SK-N-SH (cell line): Measurements from ENCODE around the gene PHKA1. TPM values are rescaled to one million over a fixed set of nuclear protein-coding genes. Genes with fewer than 3 reads are reported as not detected.

Source experiments
- CTCF ChIA-PET: fragments of 300-600, 350-600 bp; formaldehyde crosslinking; extraction: SDS; loops from one replicate; lab custom pipeline; 2021; lab: Yijun Ruan, JAX
- POLR2A ChIA-PET: fragments of 350-600 bp; sonication (Branson Sonifier 250); formaldehyde crosslinking; extraction: SDS; loops from one replicate; lab custom pipeline; 2020; ENCODE audit warnings: antibody characterized with exemption, inconsistent platforms; lab: Yijun Ruan, JAX
- DNase-seq: peaks from one replicate; pipeline ENCODE4 v3.0.0; 2012
- H2AFZ ChIP-seq: fragments of 200-600 bp; sonication (generic); 2 replicates; pipeline ENCODE4 v1.8.1; 2016; ENCODE audit warnings: antibody characterized with exemption, mild to moderate bottlenecking, low read depth
- H3F3A ChIP-seq: fragments of 200-600 bp; sonication (generic); replicated peaks from 2 replicates; pipeline ENCODE3; 2016; ENCODE audit warnings: antibody characterized with exemption, mild to moderate bottlenecking; ENCODE audit not compliant: insufficient read depth
- H3K27ac ChIP-seq, 2 experiments: fragments of 200-500 bp in 1 of 2; fragments of 200-600 bp in 1 of 2; sonication (Bioruptor generic) in 1 of 2; sonication (generic), shearing (Covaris generic) in 1 of 2; 2 replicates each; pipeline versions ENCODE4 v1.5.1 to v1.6.1; 2014 to 2016; ENCODE audit warnings: low read depth in 2 of 2, inconsistent platforms in 1 of 2, low read length in 1 of 2, mild to moderate bottlenecking in 1 of 2, mixed read lengths in 1 of 2
- H3K27me3 ChIP-seq: fragments of 200-600 bp; sonication (generic), shearing (Covaris generic); 2 replicates; pipeline ENCODE4 v1.6.1; 2016; ENCODE audit warnings: mixed run types; ENCODE audit not compliant: insufficient read depth
- H3K36me3 ChIP-seq, 2 experiments: fragments of 200-500 bp in 1 of 2; fragments of 200-600 bp in 1 of 2; sonication (Bioruptor generic) in 1 of 2; sonication (generic) in 1 of 2; replicated peaks in 1 of 2; 2 replicates each; pipeline versions ENCODE3 to v1.5.1; 2014 to 2016; ENCODE audit warnings: low read length in 1 of 2, mild to moderate bottlenecking in 1 of 2; ENCODE audit not compliant: insufficient read depth in 2 of 2, control insufficient read depth in 1 of 2
- H3K4me1 ChIP-seq, 2 experiments: fragments of 200-500 bp in 1 of 2; fragments of 200-600 bp in 1 of 2; sonication (Bioruptor generic) in 1 of 2; sonication (generic), shearing (Covaris generic) in 1 of 2; 2 replicates each; pipeline versions ENCODE4 v1.5.1 to v1.6.1; 2014 to 2016; ENCODE audit warnings: low read depth in 1 of 2, low read length in 1 of 2, mixed run types in 1 of 2; ENCODE audit not compliant: insufficient read depth in 2 of 2, control insufficient read depth in 1 of 2
- H3K4me2 ChIP-seq: fragments of 200-600 bp; sonication (generic), shearing (Covaris generic); 2 replicates; pipeline ENCODE4 v1.6.1; 2017; ENCODE audit warnings: mixed run types
- H3K4me3 ChIP-seq, 2 experiments: fragments of 200-500 bp in 1 of 2; fragments of 200-600 bp in 1 of 2; sonication (Bioruptor generic) in 1 of 2; sonication (generic), shearing (Covaris generic) in 1 of 2; 2 replicates each; pipeline versions ENCODE4 v1.5.1 to v1.8.1; 2014 to 2016; ENCODE audit warnings: low read depth in 2 of 2, inconsistent platforms in 1 of 2, low read length in 1 of 2, mild to moderate bottlenecking in 1 of 2, mixed read lengths in 1 of 2, moderate library complexity in 1 of 2
- H3K79me2 ChIP-seq: fragments of 200-600 bp; sonication (generic); 2 replicates; pipeline ENCODE4 v1.8.1; 2017; ENCODE audit warnings: mild to moderate bottlenecking; ENCODE audit not compliant: insufficient read depth
- H3K9ac ChIP-seq: fragments of 200-600 bp; sonication (generic); 2 replicates; pipeline ENCODE4 v1.6.1; 2017; ENCODE audit warnings: mixed run types
- H3K9me2 ChIP-seq: fragments of 200-600 bp; sonication (generic); 2 replicates; pipeline ENCODE4 v1.6.1; 2017; ENCODE audit warnings: mixed run types
- H3K9me3 ChIP-seq: fragments of 200-600 bp; sonication (generic); 2 replicates; pipeline ENCODE4 v1.6.1; 2017; ENCODE audit warnings: mixed run types, mild to moderate bottlenecking, moderate library complexity
- H4K20me1 ChIP-seq: fragments of 200-600 bp; sonication (generic); 2 replicates; pipeline ENCODE4 v1.6.1; 2017; ENCODE audit warnings: mild to moderate bottlenecking, mixed run types; ENCODE audit not compliant: insufficient read depth
- CHD2 ChIP-seq: fragments of 150-350 bp; IDR thresholded peaks from 2 replicates; pipeline ENCODE4 v1.6.1; 2018; ENCODE audit warnings: low read length; ENCODE audit not compliant: partially characterized antibody
- ELF1 ChIP-seq: IDR thresholded peaks from 2 replicates; pipeline ENCODE4 v1.4.0; 2012
- FOXM1 ChIP-seq: IDR thresholded peaks from 2 replicates; pipeline ENCODE4 v1.4.0; 2012; ENCODE audit warnings: low read depth, mild to moderate bottlenecking
- GABPA ChIP-seq: IDR thresholded peaks from 2 replicates; pipeline ENCODE4 v1.4.0; 2012; ENCODE audit warnings: low read depth, mild to moderate bottlenecking
- JUND ChIP-seq: IDR thresholded peaks from 2 replicates; pipeline ENCODE4 v1.4.0; 2012
- RAD21 ChIP-seq: IDR thresholded peaks from 2 replicates; pipeline ENCODE4 v1.6.1; 2012; ENCODE audit warnings: mild to moderate bottlenecking, low read length
- RCOR1 ChIP-seq: fragments of 150-350 bp; IDR thresholded peaks from 2 replicates; pipeline ENCODE4 v1.6.1; 2017; ENCODE audit warnings: antibody characterized with exemption, low read length
- RXRA ChIP-seq: IDR thresholded peaks from 2 replicates; pipeline ENCODE4 v1.4.0; 2012; ENCODE audit warnings: low read depth, mild to moderate bottlenecking, borderline replicate concordance
- SIN3A ChIP-seq: IDR thresholded peaks from 2 replicates; pipeline ENCODE4 v1.6.1; 2012; ENCODE audit warnings: low read depth, mild to moderate bottlenecking, low read length, moderate library complexity, borderline replicate concordance
- SMC3 ChIP-seq: IDR thresholded peaks from 2 replicates; pipeline ENCODE4 v1.6.1; 2012; ENCODE audit warnings: low read depth, low read length, improper control_type of control experiment
- TAF1 ChIP-seq: IDR thresholded peaks from 2 replicates; pipeline ENCODE4 v1.6.1; 2012; ENCODE audit warnings: low read depth, mild to moderate bottlenecking, low read length, moderate library complexity, borderline replicate concordance
- TCF12 ChIP-seq: IDR thresholded peaks from 2 replicates; pipeline ENCODE4 v1.4.0; 2012
- TEAD4 ChIP-seq: IDR thresholded peaks from 2 replicates; pipeline ENCODE4 v1.4.0; 2012; ENCODE audit warnings: mild to moderate bottlenecking, borderline replicate concordance; ENCODE audit not compliant: insufficient read depth
- YY1 ChIP-seq: IDR thresholded peaks from 2 replicates; pipeline ENCODE4 v1.4.0; 2012; ENCODE audit warnings: low read depth, mild to moderate bottlenecking
- WGBS: methylation state at CpG from one replicate; pipeline ENCODE4 v1.1.6; 2017; ENCODE audit warnings: low lambda C conversion rate; 5-methylcytosine and 5-hydroxymethylcytosine counted together
- polyA plus RNA-seq, 3 experiments: library from polyadenylated mRNA; depleted of rRNA; stranded (reverse); fragments of >200 nt; gene quantifications; 2 replicates each; pipeline ENCODE4 v1.2.3, GENCODE V29; 2012
- TF ChIP-seq, protein P1 (sequence below): IDR thresholded peaks from 2 replicates; pipeline ENCODE4 v1.4.0; 2012; ENCODE audit warnings: low read depth, borderline replicate concordance
- TF ChIP-seq, protein P2 (sequence below): fragments of 150-350 bp; IDR thresholded peaks from 2 replicates; pipeline ENCODE4 v1.6.1; 2016; ENCODE audit warnings: mild to moderate bottlenecking, low read depth, low read length
- TF ChIP-seq, protein P3 (sequence below): IDR thresholded peaks from 2 replicates; pipeline ENCODE4 v1.6.1; 2012; ENCODE audit warnings: mild to moderate bottlenecking, low read depth, low read length, moderate library complexity
- TF ChIP-seq, protein P4 (sequence below): IDR thresholded peaks from 2 replicates; pipeline ENCODE4 v1.4.0; 2012; ENCODE audit warnings: low read depth

Gene PHKA1
- polyA plus RNA-seq, 1 of the 3 experiments (the other 2 are of a cell fraction): 4.8 TPM

DNA sequence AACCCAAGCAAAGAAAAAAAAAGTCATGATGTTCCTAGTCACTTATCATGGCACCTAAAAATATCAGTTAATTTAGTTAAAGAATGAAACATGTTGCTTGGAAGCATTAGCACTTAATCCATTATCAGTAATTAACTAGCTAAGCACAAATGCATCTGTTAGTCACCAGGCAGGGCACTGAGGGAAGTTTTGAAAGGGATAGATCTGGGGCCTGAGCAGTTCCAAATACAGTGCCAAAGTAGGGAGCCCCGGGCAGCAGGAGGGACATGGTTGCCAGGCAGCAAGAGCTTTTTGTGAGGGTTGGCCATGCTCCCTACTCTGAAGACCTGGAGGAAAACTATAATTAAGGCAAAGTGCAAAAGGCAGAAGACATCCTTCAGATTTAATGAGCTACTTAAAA lies 62.0 kb downstream of the PHKA1 start (continued):
- no peak for TF ChIP-seq RCOR1
- TF ChIP-seq CHD2: no peak

DNA sequence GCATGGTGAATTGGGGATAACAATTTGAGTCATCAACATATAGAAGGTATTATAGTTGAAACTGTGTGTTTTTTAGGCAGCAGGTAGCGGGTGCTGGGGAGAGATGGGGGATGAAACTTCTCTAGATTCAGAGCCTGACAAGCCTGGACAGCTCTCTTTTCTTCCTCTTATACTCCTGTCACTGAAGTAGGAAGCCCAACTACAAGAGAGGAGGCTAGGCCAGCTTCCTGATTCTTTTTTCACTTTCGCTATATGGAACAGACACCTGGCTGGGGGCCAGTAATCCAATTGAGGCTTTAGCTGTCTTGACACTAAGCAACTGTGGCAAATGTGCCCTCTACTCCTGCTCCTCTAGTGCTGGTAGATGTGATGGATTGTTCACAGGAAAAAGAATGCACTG lies 69.2 kb downstream of the PHKA1 start:
- TF ChIP-seq, protein P1, sequence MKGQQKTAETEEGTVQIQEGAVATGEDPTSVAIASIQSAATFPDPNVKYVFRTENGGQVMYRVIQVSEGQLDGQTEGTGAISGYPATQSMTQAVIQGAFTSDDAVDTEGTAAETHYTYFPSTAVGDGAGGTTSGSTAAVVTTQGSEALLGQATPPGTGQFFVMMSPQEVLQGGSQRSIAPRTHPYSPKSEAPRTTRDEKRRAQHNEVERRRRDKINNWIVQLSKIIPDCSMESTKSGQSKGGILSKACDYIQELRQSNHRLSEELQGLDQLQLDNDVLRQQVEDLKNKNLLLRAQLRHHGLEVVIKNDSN: no peak
- TF ChIP-seq TAF1 (no peak), YY1 (no peak), RXRA (no peak), FOXM1 (no peak), TCF12 (no peak), RAD21 (no peak), ELF1 (no peak), SIN3A (no peak), TEAD4 (no peak), JUND (no peak), GABPA (no peak), SMC3 (no peak)
- TF ChIP-seq, protein P2, sequence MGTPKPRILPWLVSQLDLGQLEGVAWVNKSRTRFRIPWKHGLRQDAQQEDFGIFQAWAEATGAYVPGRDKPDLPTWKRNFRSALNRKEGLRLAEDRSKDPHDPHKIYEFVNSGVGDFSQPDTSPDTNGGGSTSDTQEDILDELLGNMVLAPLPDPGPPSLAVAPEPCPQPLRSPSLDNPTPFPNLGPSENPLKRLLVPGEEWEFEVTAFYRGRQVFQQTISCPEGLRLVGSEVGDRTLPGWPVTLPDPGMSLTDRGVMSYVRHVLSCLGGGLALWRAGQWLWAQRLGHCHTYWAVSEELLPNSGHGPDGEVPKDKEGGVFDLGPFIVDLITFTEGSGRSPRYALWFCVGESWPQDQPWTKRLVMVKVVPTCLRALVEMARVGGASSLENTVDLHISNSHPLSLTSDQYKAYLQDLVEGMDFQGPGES: no peak
- TF ChIP-seq, protein P3, sequence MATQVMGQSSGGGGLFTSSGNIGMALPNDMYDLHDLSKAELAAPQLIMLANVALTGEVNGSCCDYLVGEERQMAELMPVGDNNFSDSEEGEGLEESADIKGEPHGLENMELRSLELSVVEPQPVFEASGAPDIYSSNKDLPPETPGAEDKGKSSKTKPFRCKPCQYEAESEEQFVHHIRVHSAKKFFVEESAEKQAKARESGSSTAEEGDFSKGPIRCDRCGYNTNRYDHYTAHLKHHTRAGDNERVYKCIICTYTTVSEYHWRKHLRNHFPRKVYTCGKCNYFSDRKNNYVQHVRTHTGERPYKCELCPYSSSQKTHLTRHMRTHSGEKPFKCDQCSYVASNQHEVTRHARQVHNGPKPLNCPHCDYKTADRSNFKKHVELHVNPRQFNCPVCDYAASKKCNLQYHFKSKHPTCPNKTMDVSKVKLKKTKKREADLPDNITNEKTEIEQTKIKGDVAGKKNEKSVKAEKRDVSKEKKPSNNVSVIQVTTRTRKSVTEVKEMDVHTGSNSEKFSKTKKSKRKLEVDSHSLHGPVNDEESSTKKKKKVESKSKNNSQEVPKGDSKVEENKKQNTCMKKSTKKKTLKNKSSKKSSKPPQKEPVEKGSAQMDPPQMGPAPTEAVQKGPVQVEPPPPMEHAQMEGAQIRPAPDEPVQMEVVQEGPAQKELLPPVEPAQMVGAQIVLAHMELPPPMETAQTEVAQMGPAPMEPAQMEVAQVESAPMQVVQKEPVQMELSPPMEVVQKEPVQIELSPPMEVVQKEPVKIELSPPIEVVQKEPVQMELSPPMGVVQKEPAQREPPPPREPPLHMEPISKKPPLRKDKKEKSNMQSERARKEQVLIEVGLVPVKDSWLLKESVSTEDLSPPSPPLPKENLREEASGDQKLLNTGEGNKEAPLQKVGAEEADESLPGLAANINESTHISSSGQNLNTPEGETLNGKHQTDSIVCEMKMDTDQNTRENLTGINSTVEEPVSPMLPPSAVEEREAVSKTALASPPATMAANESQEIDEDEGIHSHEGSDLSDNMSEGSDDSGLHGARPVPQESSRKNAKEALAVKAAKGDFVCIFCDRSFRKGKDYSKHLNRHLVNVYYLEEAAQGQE: no peak
- TF ChIP-seq, protein P4, sequence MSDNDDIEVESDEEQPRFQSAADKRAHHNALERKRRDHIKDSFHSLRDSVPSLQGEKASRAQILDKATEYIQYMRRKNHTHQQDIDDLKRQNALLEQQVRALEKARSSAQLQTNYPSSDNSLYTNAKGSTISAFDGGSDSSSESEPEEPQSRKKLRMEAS: no peak
- TF ChIP-seq, all 33 proteins: peak for 0
- Histone ChIP-seq H3K9ac (no peak overlapping the region), H3K9me3 (no peaks in the 10 kb centered on the region), H3K4me3 (no peak overlapping the region), H3F3A (no peaks in the 10 kb centered on the region), H3K27me3 (no peaks in the 10 kb centered on the region), H3K36me3 (peaks cover 0 to 7% of the 10 kb centered on the region in 2 experiments), H3K79me2 (no peaks in the 10 kb centered on the region), H3K27ac (no peak overlapping the region; a peak in 1 of 4 replicates), H3K4me2 (no peak overlapping the region), H3K9me2 (no peaks in the 10 kb centered on the region), H4K20me1 (no peaks in the 10 kb centered on the region), H3K4me1 (no peaks in the 10 kb centered on the region), H2AFZ (no peak overlapping the region)
- ChIA-PET POLR2A (no interaction called here), CTCF (no interaction called here)
- WGBS: 43% methylated on average over 2 of the region's 2 CpGs
- DNase-seq: no peak
